GM12878 (cell line): ENCODE measurements around the gene CFAP161. TPM values are rescaled to one million over a fixed set of nuclear protein-coding genes. Genes with fewer than 3 reads are reported as not detected.

Experiments used
- ATAC-seq: fragments of 200-7000 bp; cut with Tn5 transposase; 3 replicates; pipeline ENCODE4 v1.9.1; 2020; ENCODE audit warnings: mild to moderate bottlenecking, moderate library complexity
- BruUV-seq: library from RNA; stranded (reverse); fragments of 400-500 nt; replicated peaks from 2 replicates; lab custom pipeline; 2021; lab: Mats Ljungman, UMichigan
- CTCF ChIA-PET: fragments of 300-600 bp; sonication (Branson Sonifier 250); formaldehyde crosslinking; extraction: SDS; loops from one replicate; lab custom pipeline; 2021; ENCODE audit warnings: inconsistent platforms; lab: Yijun Ruan, JAX
- POLR2A ChIA-PET: fragments of 350-600 bp; formaldehyde crosslinking; extraction: SDS; loops from one replicate; lab custom pipeline; 2021; ENCODE audit warnings: inconsistent platforms; lab: Charles Lee
- RAD21 ChIA-PET: fragments of 300-600 bp; sonication (Branson Sonifier 250); formaldehyde crosslinking; loops from one replicate; lab custom pipeline; 2023; ENCODE audit warnings: antibody characterized with exemption; ENCODE audit not compliant: unreplicated experiment; lab: Charles Lee
- SMC1A ChIA-PET: fragments of 300-600 bp; sonication (Branson Sonifier 250); formaldehyde crosslinking; loops from one replicate; lab custom pipeline; 2023; ENCODE audit not compliant: unreplicated experiment, uncharacterized antibody; lab: Charles Lee
- DNase-seq: peaks from one replicate; pipeline ENCODE4 v3.0.0-alpha.2; 2011; ENCODE audit warnings: low read depth, low spot score
- FAIRE-seq: peaks from 3 replicates; lab custom pipeline; 2011; peaks lifted over from hg19 to GRCh38; lab: Jason Lieb, UNC
- H2AFZ ChIP-seq: 2 replicates; pipeline ENCODE4 v1.6.0; 2011; ENCODE audit warnings: low read depth, low read length, control low read depth; ENCODE audit not compliant: control insufficient read depth
- H3K27ac ChIP-seq: 2 replicates; pipeline ENCODE4 v1.5.1; 2011; ENCODE audit warnings: control low read depth; ENCODE audit not compliant: control insufficient read depth, insufficient read depth
- H3K27me3 ChIP-seq, 2 experiments: replicated peaks in 1 of 2; 2 replicates each; pipeline versions ENCODE4 v1.6.0 to v1.6.1; 2011; ENCODE audit warnings: low read length in 1 of 2; ENCODE audit not compliant: control insufficient read depth in 2 of 2, insufficient read depth in 2 of 2
- H3K36me3 ChIP-seq, 2 experiments: 2 replicates each; pipeline ENCODE4 v1.5.1; 2011; ENCODE audit warnings: low read length in 1 of 2; ENCODE audit not compliant: control insufficient read depth in 2 of 2, insufficient read depth in 2 of 2
- H3K4me1 ChIP-seq: 2 replicates; pipeline ENCODE4 v1.6.1; 2011; ENCODE audit warnings: mild to moderate bottlenecking, low read length, moderate library complexity, mixed read lengths; ENCODE audit not compliant: control insufficient read depth, insufficient read depth
- H3K4me2 ChIP-seq: 2 replicates; pipeline ENCODE4 v1.6.0; 2011; ENCODE audit warnings: control low read depth; ENCODE audit not compliant: control insufficient read depth, insufficient read depth
- H3K4me3 ChIP-seq: fragments of 200-600 bp; sonication (generic); 2 replicates; pipeline ENCODE4 v1.5.1; 2016
- H3K79me2 ChIP-seq: 2 replicates; pipeline ENCODE4 v1.6.0; 2011; ENCODE audit warnings: low read length; ENCODE audit not compliant: control insufficient read depth, insufficient read depth
- H3K9ac ChIP-seq: 2 replicates; pipeline ENCODE4 v1.8.0; 2011; ENCODE audit warnings: low read length, control low read depth, mixed read lengths; ENCODE audit not compliant: control insufficient read depth, insufficient read depth
- H3K9me3 ChIP-seq: replicated peaks from 3 replicates; pipeline ENCODE4 v1.5.1; 2011; ENCODE audit warnings: mild to moderate bottlenecking, low read length; ENCODE audit not compliant: control insufficient read depth, insufficient read depth
- H4K20me1 ChIP-seq: 2 replicates; pipeline ENCODE4 v1.6.0; 2011; ENCODE audit not compliant: control insufficient read depth, insufficient read depth
- CHD1 ChIP-seq: IDR thresholded peaks from 2 replicates; pipeline ENCODE4 v1.6.1; 2012; ENCODE audit warnings: low read depth, low read length, improper control_type of control experiment
- CTCF ChIP-seq, 3 experiments: IDR thresholded peaks in 2 of 3; conservative IDR thresholded peaks in 1 of 3; 2 replicates each; pipeline ENCODE4 v1.5.1; 2011; ENCODE audit warnings: low read depth in 3 of 3, low read length in 3 of 3, mild to moderate bottlenecking in 3 of 3, control low read depth in 2 of 3, moderate library complexity in 2 of 3, inconsistent platforms in 1 of 3, mixed read lengths in 1 of 3; ENCODE audit not compliant: control insufficient read depth in 2 of 3, insufficient read depth in 1 of 3; ENCODE audit errors: extremely low read depth in 1 of 3
- E2F4 ChIP-seq: IDR thresholded peaks from 2 replicates; pipeline ENCODE4 v1.6.1; 2012; ENCODE audit warnings: low read depth, low read length, improper control_type of control experiment
- EED ChIP-seq: sonication (generic); IDR thresholded peaks from 2 replicates; pipeline ENCODE4 v1.6.1; 2016; ENCODE audit warnings: antibody characterized with exemption, low read depth
- ELK1 ChIP-seq: IDR thresholded peaks from 2 replicates; pipeline ENCODE4 v1.6.1; 2012; ENCODE audit warnings: low read depth, low read length, improper control_type of control experiment
- POLR2A ChIP-seq: IDR thresholded peaks from 2 replicates; pipeline ENCODE4 v1.6.1; 2011; ENCODE audit warnings: low read depth, mild to moderate bottlenecking, low read length
- RAD51 ChIP-seq: fragments of 450-650 bp; IDR thresholded peaks from 2 replicates; pipeline ENCODE4 v1.6.1; 2016; ENCODE audit warnings: moderate library complexity, mild to moderate bottlenecking, inconsistent platforms
- SMARCA5 ChIP-seq: fragments of 450-650 bp; IDR thresholded peaks from 2 replicates; pipeline ENCODE4 v1.6.1; 2017; ENCODE audit warnings: mild to moderate bottlenecking
- SREBF1 ChIP-seq: IDR thresholded peaks from 2 replicates; pipeline ENCODE4 v1.6.1; 2012; ENCODE audit warnings: mild to moderate bottlenecking, low read length
- SREBF2 ChIP-seq: IDR thresholded peaks from 2 replicates; pipeline ENCODE4 v1.6.1; 2012; ENCODE audit warnings: mild to moderate bottlenecking, low read length
- YY1 ChIP-seq: IDR thresholded peaks from 2 replicates; pipeline ENCODE4 v1.6.1; 2011; ENCODE audit warnings: low read depth, mild to moderate bottlenecking, low read length
- WGBS: methylation state at CpG from one replicate; pipeline ENCODE4 v1.1.6; 2016; ENCODE audit warnings: low lambda C conversion rate; ENCODE audit not compliant: insufficient replicate concordance, insufficient coverage; ENCODE audit errors: missing lambda C conversion rate; 5-methylcytosine and 5-hydroxymethylcytosine counted together
- in situ Hi-C: fragments of 300-500 bp; cut with MboI; formaldehyde crosslinking; loops from 9 replicates; pipeline ENCODE4 v1.14.3; 2018; ENCODE audit warnings: mixed read lengths
- intact Hi-C: fragments of 100-400 bp; cut with micrococcal nuclease; formaldehyde crosslinking; loops from one replicate; pipeline ENCODE4 v1.14.2; 2022; ENCODE audit not compliant: unreplicated experiment
- polyA plus RNA-seq, 11 experiments: library from polyadenylated mRNA; depleted of rRNA in 4 of 11; unstranded in 6 of 11; stranded (reverse) in 5 of 11; fragments of >200 nt; fragmentation: Nextera tagmentation in 4 of 11; fragmentation: Illumina TruSeq in 1 of 11; extraction: Ambion mirVana in 4 of 11; extraction: Trizol in 1 of 11; gene quantifications; 1 replicate in 1 of 11; 2 replicates in 10 of 11; pipeline versions ENCODE4 v1.2.1 to v1.2.3, GENCODE V29; 2011 to 2016; ENCODE audit warnings: inconsistent platforms in 2 of 11, missing spikeins in 2 of 11, low read depth in 1 of 11
- total RNA-seq, 4 experiments: library from RNA; depleted of rRNA in 3 of 4; stranded (reverse); fragments of >200 nt in 3 of 4; fragmentation: Illumina TruSeq in 1 of 4; extraction: Trizol in 1 of 4; gene quantifications; 2 replicates each; pipeline versions ENCODE4 v1.2.1 to v1.2.3, GENCODE V29; 2013 to 2021
- TF ChIP-seq, protein P1 (sequence below): fragments of 450-650 bp; IDR thresholded peaks from 2 replicates; pipeline ENCODE4 v1.6.1; 2016; ENCODE audit warnings: mild to moderate bottlenecking

The CFAP161 gene
- total and polyA plus RNA-seq, 10 of the 15 experiments (the other 5 are each of a cell fraction or from before 2014, with no cell fraction given) = 0.31 TPM; not detected in 9

GRCh38 chr15:81182756-81183438 is 48.8 kb downstream of the CFAP161 start (continued):
- TF ChIP-seq, protein P1, sequence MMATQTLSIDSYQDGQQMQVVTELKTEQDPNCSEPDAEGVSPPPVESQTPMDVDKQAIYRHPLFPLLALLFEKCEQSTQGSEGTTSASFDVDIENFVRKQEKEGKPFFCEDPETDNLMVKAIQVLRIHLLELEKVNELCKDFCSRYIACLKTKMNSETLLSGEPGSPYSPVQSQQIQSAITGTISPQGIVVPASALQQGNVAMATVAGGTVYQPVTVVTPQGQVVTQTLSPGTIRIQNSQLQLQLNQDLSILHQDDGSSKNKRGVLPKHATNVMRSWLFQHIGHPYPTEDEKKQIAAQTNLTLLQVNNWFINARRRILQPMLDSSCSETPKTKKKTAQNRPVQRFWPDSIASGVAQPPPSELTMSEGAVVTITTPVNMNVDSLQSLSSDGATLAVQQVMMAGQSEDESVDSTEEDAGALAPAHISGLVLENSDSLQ = no peak
- TF ChIP-seq CHD1 (no peak), CTCF (IDR thresholded peaks at IDR 0.05 in 2 of 3, conservative IDR thresholded peaks at IDR 0.05 in 1 of 3; ENCODE audit: control insufficient read depth in 2 of 3, extremely low read depth in 1 of 3, insufficient read depth in 1 of 3, low read depth in 3 of 3, low read length in 3 of 3) (no peak), EED (no peak), SMARCA5 (no peak)

DNA sequence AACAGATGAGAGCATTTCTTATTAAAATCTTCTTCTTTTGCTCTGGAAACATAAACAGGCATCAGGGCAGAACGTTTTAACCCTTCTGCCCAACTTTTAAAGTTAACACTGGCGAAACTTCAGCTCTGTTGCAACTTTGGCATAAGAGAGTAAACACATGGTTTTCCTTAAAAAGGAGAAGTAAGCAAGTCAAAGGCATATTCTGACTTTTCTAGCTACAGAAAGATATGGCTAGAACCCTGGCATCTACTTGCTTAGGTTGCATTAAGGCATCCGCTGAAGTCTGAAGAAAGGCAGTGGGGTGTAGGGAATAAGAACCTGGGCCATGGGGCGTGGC is 49.3 kb downstream of the CFAP161 start:
- H3K36me3 ChIP-seq = no peaks in the 10 kb centered on the region
- H3K4me1 ChIP-seq = no peaks in the 10 kb centered on the region
- TF ChIP-seq ELK1 = no peak
- TF ChIP-seq YY1 = no peak
- TF ChIP-seq SREBF2 = no peak
- no peak for TF ChIP-seq E2F4
- no peak for TF ChIP-seq POLR2A
- TF ChIP-seq RAD51 = no peak
- no peak for TF ChIP-seq SREBF1
- ChIA-PET RAD21 (no interaction called here), CTCF (no interaction called here), POLR2A (interaction anchor here (0.6 kb wide), 1 partner anchor 38 kb away, joined by 3 read pairs; no protein-coding TSS in a partner anchor), SMC1A (no interaction called here)
- H3K27ac ChIP-seq = no peak overlapping the region
- no peak overlapping the region for H3K9ac ChIP-seq
- ATAC-seq (no peak), DNase-seq (no peak), FAIRE-seq (no peak)
- H2AFZ ChIP-seq = no peak overlapping the region
- intact Hi-C loops = no loop called here
- no peaks in the 10 kb centered on the region for H4K20me1 ChIP-seq
- no peak overlapping the region for H3K4me2 ChIP-seq
- WGBS = 30% methylated on average over 4 of the region's 4 CpGs
- H3K4me3 ChIP-seq = no peak overlapping the region
- H3K9me3 ChIP-seq = no peaks in the 10 kb centered on the region
- in situ Hi-C loops = no loop called here
- H3K27me3 ChIP-seq = peaks cover 2 to 3% of the 10 kb centered on the region in 2 experiments; a peak in 2 of 4 replicates
- H3K79me2 ChIP-seq = no peaks in the 10 kb centered on the region
- no TSS peak for BruUV-seq
